Activated effector memory CD4-positive, alpha-beta T cell treated with Interleukin-2 at 50 U/mL for 16 hours (primary cell): ENCODE data around the gene TBC1D22A.
"Not testable (repeated sequence)": the region's sequence is repeated elsewhere in the genome, so short reads cannot be mapped to it uniquely, and the experiment has no call there.

Source experiments
- DNase-seq: peaks from one replicate; pipeline ENCODE4 v3.0.0-alpha.2; 2020

The TBC1D22A gene

GRCh38 chr22:47116426-47117341 is 354.2 kb downstream of the TBC1D22A start:
- DNase-seq: no peak

- DNase-seq: not testable (repeated sequence)
These were observed 355.0 kb downstream of the TBC1D22A start for GRCh38 chr22:47117442-47117841.

- no peak for DNase-seq
These were observed 356.7 kb downstream of the TBC1D22A start for GRCh38 chr22:47119181-47119580.

GRCh38 chr22:47120399-47120798 is 357.9 kb downstream of the TBC1D22A start:
- DNase-seq: no peak

- DNase-seq: no peak
These were observed 359.3 kb downstream of the TBC1D22A start for GRCh38 chr22:47121791-47122190.

- no peak for DNase-seq
These were observed 360.1 kb downstream of the TBC1D22A start for GRCh38 chr22:47122441-47123000.

GRCh38 chr22:47123006-47123826 is 360.8 kb downstream of the TBC1D22A start:
- DNase-seq: no peak

- DNase-seq: no peak
These were observed 361.5 kb downstream of the TBC1D22A start for GRCh38 chr22:47123827-47124442.

GRCh38 chr22:47124451-47124881 is 362.0 kb downstream of the TBC1D22A start:
- no peak for DNase-seq

- no peak for DNase-seq
These were observed 362.5 kb downstream of the TBC1D22A start for GRCh38 chr22:47124961-47125360.

- DNase-seq: no peak
These were observed 363.2 kb downstream of the TBC1D22A start for GRCh38 chr22:47125603-47126002.

GRCh38 chr22:47126344-47126811 is 363.9 kb downstream of the TBC1D22A start:
- no peak for DNase-seq

GRCh38 chr22:47127441-47127871 is 365.0 kb downstream of the TBC1D22A start:
- no peak for DNase-seq

GRCh38 chr22:47128216-47128615 is 365.8 kb downstream of the TBC1D22A start:
- DNase-seq: no peak

- DNase-seq: no peak
These were observed 366.3 kb downstream of the TBC1D22A start for GRCh38 chr22:47128622-47129215.

- no peak for DNase-seq
These were observed 367.6 kb downstream of the TBC1D22A start for GRCh38 chr22:47129902-47130635.

- DNase-seq: no peak
These were observed 368.6 kb downstream of the TBC1D22A start for GRCh38 chr22:47130883-47131631.

GRCh38 chr22:47131632-47132427 is 369.4 kb downstream of the TBC1D22A start:
- DNase-seq: no peak

GRCh38 chr22:47132428-47132825 is 370.0 kb downstream of the TBC1D22A start:
- no peak for DNase-seq
